ENCODE results near the gene LRRC72. TPM values are rescaled to one million over a fixed set of nuclear protein-coding genes. Genes with fewer than 3 reads are reported as not detected.

LRRC72 gene
- total and polyA plus RNA-seq, 9 of the 15 experiments (the other 6 are each of a cell fraction or from before 2014, with no cell fraction given), result 0.10 TPM; not detected in 8

- TF ChIP-seq CSDE1 (IDR thresholded peaks at IDR 0.05), result no peak
- TF ChIP-seq SUPT5H (IDR thresholded peaks at IDR 0.05), result no peak; the same call in 1 of the 2 replicates
- 0 out of 2 replicates have a peak, but pooled peaks have one; percentile 13 for TF ChIP-seq TAF7 (tag; IDR thresholded peaks at IDR 0.05)
- TF ChIP-seq HEY1 (CRISPR knock-in tag; IDR thresholded peaks at IDR 0.05; ENCODE audit: borderline replicate concordance), result no peak
- TF ChIP-seq FOXM1 (IDR thresholded peaks at IDR 0.05; ENCODE audit: low read depth), result peak; percentile 47; the same call in 1 of the 2 replicates
- no peak for TF ChIP-seq FOXM1 (CRISPR knock-in tag; IDR thresholded peaks at IDR 0.05; ENCODE audit: low read depth)
- TF ChIP-seq BRF1 (IDR thresholded peaks at IDR 0.05; ENCODE audit: borderline replicate concordance, extremely low read depth, insufficient read length), result no peak
- no peak for TF ChIP-seq POLR3G (IDR thresholded peaks at IDR 0.05; ENCODE audit: extremely low read depth, insufficient read length, insufficient replicate concordance)
- TF ChIP-seq ZKSCAN3 (CRISPR knock-in tag; IDR thresholded peaks at IDR 0.05), result no peak
- no peak for TF ChIP-seq ZNF695 (CRISPR knock-in tag; IDR thresholded peaks at IDR 0.05)
- TF ChIP-seq ZNF263 (CRISPR knock-in tag; IDR thresholded peaks at IDR 0.05; ENCODE audit: borderline replicate concordance), result no peak
- TF ChIP-seq POLR2B (IDR thresholded peaks at IDR 0.05; ENCODE audit: low read depth, partially characterized antibody), result no peak
- no peak for TF ChIP-seq TFAM (CRISPR knock-in tag; conservative IDR thresholded peaks at IDR 0.05)
- no peak for TF ChIP-seq PTRF (tag; IDR thresholded peaks at IDR 0.05)
- no peak for TF ChIP-seq MBD2 (IDR thresholded peaks at IDR 0.05; ENCODE audit: borderline replicate concordance, low read depth)
- no peak for TF ChIP-seq ATF1 (CRISPR knock-in tag; IDR thresholded peaks at IDR 0.05)
- peak; percentile 54 for TF ChIP-seq ATF1 (tag; IDR thresholded peaks at IDR 0.05)
Observed at GRCh38 chr7:16492513-16493062, 34.0 kb upstream of the LRRC72 start (continued).
